GM23248 (cell line): ENCODE data around the gene TYW3. TPM values are rescaled to one million over a fixed set of nuclear protein-coding genes. Genes with fewer than 3 reads are reported as not detected.

Source experiments
- DNase-seq: peaks from one replicate; pipeline ENCODE4 v3.0.0-alpha.2; 2015
- H2AFZ ChIP-seq: fragments of 200-600 bp; sonication (generic); 2 replicates; pipeline ENCODE4 v1.6.1; 2016; ENCODE audit warnings: antibody characterized with exemption
- H3F3A ChIP-seq: fragments of 200-600 bp; sonication (generic); 2 replicates; pipeline ENCODE4 v1.6.1; 2016; ENCODE audit warnings: mild to moderate bottlenecking, antibody characterized with exemption, mixed run types; ENCODE audit not compliant: insufficient read depth
- H3K27ac ChIP-seq: fragments of 200-600 bp; sonication (generic); 2 replicates; pipeline ENCODE4 v1.5.1; 2016; ENCODE audit warnings: mild to moderate bottlenecking
- H3K27me3 ChIP-seq: fragments of 200-600 bp; sonication (generic); replicated peaks from 2 replicates; pipeline ENCODE4 v1.6.1; 2016; ENCODE audit warnings: mild to moderate bottlenecking; ENCODE audit not compliant: insufficient read depth
- H3K36me3 ChIP-seq: fragments of 200-600 bp; sonication (generic); 2 replicates; pipeline ENCODE4 v1.6.1; 2016; ENCODE audit warnings: low read depth, mild to moderate bottlenecking
- H3K4me1 ChIP-seq: fragments of 200-600 bp; sonication (generic); 2 replicates; pipeline ENCODE4 v1.6.1; 2016; ENCODE audit warnings: mild to moderate bottlenecking; ENCODE audit not compliant: insufficient read depth
- H3K4me2 ChIP-seq: fragments of 200-600 bp; sonication (generic); one replicate; pipeline ENCODE4 v1.6.1; 2016; ENCODE audit warnings: mild to moderate bottlenecking; ENCODE audit not compliant: unreplicated experiment
- H3K4me3 ChIP-seq: fragments of 200-600 bp; sonication (generic); 2 replicates; pipeline ENCODE4 v1.5.1; 2016; ENCODE audit warnings: mild to moderate bottlenecking
- H3K79me2 ChIP-seq: fragments of 200-600 bp; sonication (generic); 2 replicates; pipeline ENCODE4 v1.6.1; 2016; ENCODE audit warnings: mild to moderate bottlenecking; ENCODE audit not compliant: insufficient read depth
- H3K9ac ChIP-seq: fragments of 200-600 bp; sonication (generic); 2 replicates; pipeline ENCODE4 v1.6.1; 2016; ENCODE audit warnings: mild to moderate bottlenecking
- H3K9me2 ChIP-seq: fragments of 200-600 bp; sonication (generic); 2 replicates; pipeline ENCODE4 v1.6.1; 2016; ENCODE audit warnings: mixed run types, mild to moderate bottlenecking, moderate library complexity; ENCODE audit not compliant: insufficient read depth
- H3K9me3 ChIP-seq: fragments of 200-600 bp; sonication (generic); one replicate; pipeline ENCODE4 v1.6.1; 2017; ENCODE audit warnings: low read depth
- H4K20me1 ChIP-seq: fragments of 200-600 bp; sonication (generic); 2 replicates; pipeline ENCODE4 v1.6.0; 2016; ENCODE audit not compliant: insufficient read depth
- EZH2 ChIP-seq: fragments of 200-600 bp; sonication (generic); IDR thresholded peaks from 2 replicates; pipeline ENCODE4 v1.6.1; 2018; ENCODE audit warnings: antibody characterized with exemption, mild to moderate bottlenecking; ENCODE audit not compliant: insufficient read depth, poor library complexity, severe bottlenecking
- EZH2phosphoT487 ChIP-seq: fragments of 200-600 bp; sonication (generic); IDR thresholded peaks from 2 replicates; pipeline ENCODE4 v1.6.1; 2018; ENCODE audit warnings: antibody characterized with exemption, moderate library complexity, mild to moderate bottlenecking, low read depth; ENCODE audit not compliant: insufficient read depth
- WGBS, 2 experiments: methylation state at CpG; one replicate each; pipeline ENCODE4 v1.1.6; 2015 to 2017; ENCODE audit warnings: low lambda C conversion rate in 2 of 2, low coverage in 1 of 2; ENCODE audit errors: missing lambda C conversion rate in 2 of 2; 5-methylcytosine and 5-hydroxymethylcytosine counted together
- in situ Hi-C: fragments of 300-500 bp; cut with MboI; formaldehyde crosslinking; loops from 2 replicates; pipeline ENCODE4 v1.15.0; 2020
- polyA plus RNA-seq: library from polyadenylated mRNA; unstranded; fragments of >200 nt; fragmentation: Nextera tagmentation; extraction: Ambion mirVana; gene quantifications from 2 replicates; pipeline ENCODE4 v1.2.1, GENCODE V29; 2016
- total RNA-seq: library from RNA; depleted of rRNA; stranded (reverse); fragments of >200 nt; shearing (Covaris generic); gene quantifications from 2 replicates; pipeline ENCODE4 v1.2.3, GENCODE V29; 2014

TYW3 gene
- total and polyA plus RNA-seq, 2 experiments from 2014 or later = 16.0 TPM

DNA sequence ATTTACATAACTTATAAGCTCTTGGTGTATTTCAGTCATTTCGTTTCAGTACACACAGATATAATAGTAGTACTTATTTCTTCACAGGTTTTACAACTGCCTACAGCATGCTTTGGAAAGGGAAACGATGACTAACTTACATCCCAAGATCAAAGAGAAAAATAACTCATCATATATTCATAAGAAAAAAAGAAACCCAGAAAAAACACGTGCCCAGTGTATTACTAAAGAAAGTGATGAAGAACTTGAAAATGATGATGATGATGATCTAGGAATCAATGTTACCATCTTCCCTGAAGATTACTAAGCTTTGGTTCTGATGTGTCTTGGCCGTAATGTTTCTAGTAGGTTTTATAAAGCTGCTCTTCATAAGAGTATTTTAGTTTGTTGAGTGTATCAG, 30.9 kb downstream of the TYW3 start:
- no peaks in the 10 kb centered on the region for H3K9me3 ChIP-seq
- H3F3A ChIP-seq = no peaks in the 10 kb centered on the region
- no peaks in the 10 kb centered on the region for H3K27me3 ChIP-seq
- no peak overlapping the region for H3K27ac ChIP-seq
- no peaks in the 10 kb centered on the region for H3K4me1 ChIP-seq
- 66 to 76% methylated on average over 4 of the region's 4 CpGs for WGBS, 2 experiments
- no peak overlapping the region for H2AFZ ChIP-seq
- H3K9ac ChIP-seq = no peak overlapping the region
- no peak for TF ChIP-seq EZH2phosphoT487
- no peak for TF ChIP-seq EZH2
- H3K9me2 ChIP-seq = no peaks in the 10 kb centered on the region
- peaks cover 36% of the 10 kb centered on the region; the same call in 1 of the 2 replicates for H3K36me3 ChIP-seq
- no peak overlapping the region for H3K4me2 ChIP-seq
- DNase-seq = peak; percentile 17
- in situ Hi-C loops = no loop called here
- H3K4me3 ChIP-seq = no peak overlapping the region
- H4K20me1 ChIP-seq = no peaks in the 10 kb centered on the region
- no peaks in the 10 kb centered on the region for H3K79me2 ChIP-seq

DNA sequence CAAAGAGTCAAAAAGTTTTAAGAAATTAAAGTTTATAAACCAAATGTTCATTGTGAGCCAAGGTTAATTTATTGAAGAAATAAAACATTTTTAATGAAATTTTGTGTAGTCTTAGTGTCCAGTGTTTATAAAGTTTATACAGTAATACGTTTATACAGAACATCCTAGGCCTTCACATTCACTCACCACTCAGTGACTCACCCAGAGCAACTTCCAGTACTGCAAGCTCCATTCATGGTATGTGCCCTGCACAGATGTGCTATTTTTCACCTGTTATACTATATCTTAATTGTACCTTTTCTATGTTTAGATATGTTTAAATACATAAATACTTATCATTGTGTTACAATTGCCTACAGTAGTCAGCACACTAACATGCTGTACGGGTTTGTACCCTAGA, 33.6 kb downstream of the TYW3 start:
- in situ Hi-C loops = no loop called here

DNA sequence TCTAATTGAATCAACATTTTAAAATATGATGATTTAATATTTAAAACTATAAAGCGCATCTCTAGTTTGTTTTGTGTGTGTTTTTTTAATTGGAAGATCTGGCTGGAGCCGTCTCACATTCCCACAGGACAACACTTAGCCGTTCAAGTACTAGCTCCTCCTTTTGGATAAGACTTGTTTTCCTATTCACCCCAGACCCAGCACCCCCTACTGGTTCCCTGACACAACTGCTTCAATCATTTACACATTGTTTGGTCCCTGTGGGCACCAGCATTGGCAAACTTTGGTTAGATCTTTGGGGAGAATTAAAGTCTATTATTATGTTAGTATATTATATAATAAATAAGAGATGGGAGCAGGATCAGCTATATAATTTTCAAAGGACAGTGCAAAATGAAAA, 34.5 kb downstream of the TYW3 start:
- Histone ChIP-seq H3K27ac (no peak overlapping the region), H3F3A (no peaks in the 10 kb centered on the region), H3K9ac (no peak overlapping the region), H3K9me2 (no peaks in the 10 kb centered on the region), H3K79me2 (no peaks in the 10 kb centered on the region), H2AFZ (no peak overlapping the region), H3K4me1 (no peaks in the 10 kb centered on the region), H3K4me3 (no peak overlapping the region), H3K27me3 (no peaks in the 10 kb centered on the region), H3K4me2 (no peak overlapping the region), H4K20me1 (no peaks in the 10 kb centered on the region), H3K9me3 (no peaks in the 10 kb centered on the region), H3K36me3 (peaks cover 12% of the 10 kb centered on the region; the same call in 1 of the 2 replicates)
- no peak for TF ChIP-seq EZH2
- no peak for TF ChIP-seq EZH2phosphoT487
- in situ Hi-C loops = no loop called here
- 49 to 50% methylated on average over 3 of the region's 3 CpGs for WGBS, 2 experiments
- DNase-seq = peak; percentile 36

More for the DNA sequence above, 33.6 kb downstream of the TYW3 start:
- Histone ChIP-seq H3K9ac (no peak overlapping the region), H3K79me2 (no peaks in the 10 kb centered on the region), H3K9me2 (no peaks in the 10 kb centered on the region), H3K9me3 (no peaks in the 10 kb centered on the region), H3K27me3 (no peaks in the 10 kb centered on the region), H3K27ac (no peak overlapping the region), H4K20me1 (no peaks in the 10 kb centered on the region), H2AFZ (no peak overlapping the region), H3F3A (no peaks in the 10 kb centered on the region), H3K4me3 (no peak overlapping the region), H3K4me2 (no peak overlapping the region), H3K36me3 (peaks cover 14% of the 10 kb centered on the region; the same call in 1 of the 2 replicates), H3K4me1 (no peaks in the 10 kb centered on the region)
- no peak for DNase-seq
- TF ChIP-seq EZH2 = no peak
- WGBS, 2 experiments = 75 to 78% methylated on average over 2 of the region's 2 CpGs

DNA sequence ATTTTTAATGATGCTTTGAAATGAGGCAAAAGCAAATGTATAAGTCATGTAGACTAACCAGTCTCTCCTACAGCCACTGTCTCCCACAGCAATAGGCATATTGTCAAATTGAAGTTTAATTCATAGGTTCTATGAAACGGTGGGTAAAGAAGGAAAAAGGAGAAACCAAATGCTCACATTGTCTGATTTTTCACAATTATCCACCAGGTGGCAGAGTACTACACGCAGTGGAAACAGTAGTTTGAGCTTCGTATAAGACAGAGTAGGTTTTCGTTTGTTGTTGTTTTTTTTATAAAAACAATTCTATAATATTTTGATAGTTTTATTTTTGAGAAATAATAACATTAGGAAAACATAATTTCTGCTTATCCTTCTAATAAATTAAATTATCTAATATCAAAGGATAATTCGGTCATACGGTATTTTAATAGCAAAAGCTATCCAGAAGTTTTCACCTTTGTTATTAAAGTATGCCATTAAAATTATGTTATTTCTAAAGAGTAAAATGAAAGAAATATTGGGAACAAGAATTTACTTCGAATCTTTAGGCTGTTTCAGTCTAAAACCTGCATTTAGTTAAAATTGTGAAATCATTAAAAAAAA, 39.1 kb downstream of the TYW3 start:
- Histone ChIP-seq H3K27ac (no peak overlapping the region), H2AFZ (no peak overlapping the region), H3K4me2 (no peak overlapping the region), H4K20me1 (no peaks in the 10 kb centered on the region), H3K9me2 (no peaks in the 10 kb centered on the region), H3K27me3 (peaks cover 18% of the 10 kb centered on the region), H3K9me3 (no peaks in the 10 kb centered on the region), H3K4me3 (no peak overlapping the region), H3K9ac (no peak overlapping the region), H3K79me2 (no peaks in the 10 kb centered on the region), H3K4me1 (no peaks in the 10 kb centered on the region), H3F3A (no peaks in the 10 kb centered on the region), H3K36me3 (no peaks in the 10 kb centered on the region)
- DNase-seq = peak; percentile 65
- 22 to 24% methylated on average over 7 of the region's 7 CpGs for WGBS, 2 experiments
- in situ Hi-C loops = loop anchor here (5.0 kb wide), 1 partner anchor 430 kb away; no protein-coding TSS in a partner anchor
- no peak for TF ChIP-seq EZH2
- TF ChIP-seq EZH2phosphoT487 = no peak

DNA sequence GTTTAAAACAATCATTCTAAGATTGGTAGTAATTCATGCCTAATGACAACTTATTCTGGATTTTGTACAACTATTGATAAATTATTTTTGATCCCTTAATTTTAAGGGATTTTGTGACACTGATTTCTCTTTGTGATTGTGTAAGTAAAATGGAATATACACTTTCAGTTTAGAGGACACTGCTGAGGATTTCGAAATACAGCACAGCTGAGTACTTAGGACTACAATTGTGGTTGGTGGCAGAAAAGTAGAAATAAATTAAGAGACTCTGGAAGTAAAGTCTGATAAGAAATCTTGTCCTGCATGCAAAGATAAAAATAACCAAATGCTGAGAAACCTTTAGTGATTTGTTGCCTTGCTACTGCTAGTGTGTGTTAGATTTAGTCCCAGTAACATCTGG, 40.0 kb downstream of the TYW3 start:
- Histone ChIP-seq H3K27me3 (peaks cover 18% of the 10 kb centered on the region), H3K9me2 (no peaks in the 10 kb centered on the region), H3K79me2 (no peaks in the 10 kb centered on the region), H3F3A (no peaks in the 10 kb centered on the region), H3K4me3 (no peak overlapping the region), H3K9me3 (no peaks in the 10 kb centered on the region), H3K36me3 (no peaks in the 10 kb centered on the region), H2AFZ (no peak overlapping the region), H3K4me1 (no peaks in the 10 kb centered on the region), H3K4me2 (no peak overlapping the region), H3K27ac (no peak overlapping the region), H3K9ac (no peak overlapping the region), H4K20me1 (no peaks in the 10 kb centered on the region)
- no peak for DNase-seq
- no peak for TF ChIP-seq EZH2
- TF ChIP-seq EZH2phosphoT487 = no peak
- in situ Hi-C loops = loop anchor here (5.0 kb wide), 1 partner anchor 429 kb away; no protein-coding TSS in a partner anchor
- WGBS, 2 experiments = 4% methylated on average over 1 of the region's 1 CpG
